GM21529 (cell line): ENCODE results near the gene GATB.

Experiments
- ATAC-seq: cut with Tn5 transposase; IDR thresholded peaks from one replicate; pipeline ENCODE4 v1.9.1; 2021; ENCODE audit not compliant: unreplicated experiment

The GATB gene

GRCh38 chr4:151702256-151702655 is 58.6 kb downstream of the GATB start:
- no peak for ATAC-seq

- no peak for ATAC-seq
These were observed 60.1 kb downstream of the GATB start for GRCh38 chr4:151700566-151701316.

- no peak for ATAC-seq
These were observed 62.6 kb downstream of the GATB start for GRCh38 chr4:151698213-151698612.

GRCh38 chr4:151694961-151695720 is 65.7 kb downstream of the GATB start:
- ATAC-seq = no peak

- ATAC-seq = no peak
These were observed 67.8 kb downstream of the GATB start for GRCh38 chr4:151692821-151693673.

- no peak for ATAC-seq
These were observed 68.4 kb downstream of the GATB start for GRCh38 chr4:151692443-151692782.

GRCh38 chr4:151691639-151692442 is 69.0 kb downstream of the GATB start:
- no peak for ATAC-seq

GRCh38 chr4:151690876-151691275 is 69.9 kb downstream of the GATB start:
- ATAC-seq = no peak

GRCh38 chr4:151690164-151690870 is 70.5 kb downstream of the GATB start:
- no peak for ATAC-seq

GRCh38 chr4:151689211-151689991 is 71.4 kb downstream of the GATB start:
- ATAC-seq = no peak

- ATAC-seq = no peak
These were observed 72.1 kb downstream of the GATB start for GRCh38 chr4:151688785-151689043.

GRCh38 chr4:151688003-151688784 is 72.6 kb downstream of the GATB start:
- no peak for ATAC-seq

GRCh38 chr4:151687021-151687640 is 73.7 kb downstream of the GATB start:
- no peak for ATAC-seq

GRCh38 chr4:151685303-151685702 is 75.5 kb downstream of the GATB start:
- no peak for ATAC-seq

GRCh38 chr4:151681085-151681484 is 79.7 kb downstream of the GATB start:
- no peak for ATAC-seq

- ATAC-seq = no peak
These were observed 81.6 kb downstream of the GATB start for GRCh38 chr4:151679231-151679630.

- no peak for ATAC-seq
These were observed 82.5 kb downstream of the GATB start for GRCh38 chr4:151678048-151678872.

GRCh38 chr4:151677193-151677592 is 83.6 kb downstream of the GATB start:
- no peak for ATAC-seq
